Brain microvascular endothelial cell (primary cell): ENCODE data around the gene SLC30A3.
A peak's percentile ranks its signal among the peaks of the same experiment; 100 is the strongest.

Source experiments
- DNase-seq: peaks from one replicate; pipeline ENCODE4 v3.0.0-alpha.2; 2020
- H3K27ac ChIP-seq: fragments of 250-450 bp; sonication (Bioruptor Pico); 2 replicates; pipeline ENCODE4 v1.5.1; 2020; ENCODE audit warnings: mild to moderate bottlenecking, moderate library complexity
- H3K27me3 ChIP-seq: fragments of 250-450 bp; sonication (Bioruptor Pico); replicated peaks from 2 replicates; pipeline ENCODE4 v1.5.1; 2020; ENCODE audit warnings: mild to moderate bottlenecking
- H3K36me3 ChIP-seq: fragments of 250-450 bp; sonication (Bioruptor Pico); replicated peaks from 2 replicates; pipeline ENCODE4 v1.5.1; 2020; ENCODE audit warnings: mild to moderate bottlenecking
- H3K4me3 ChIP-seq: 2 replicates; pipeline ENCODE4 v1.5.1; 2011; ENCODE audit warnings: low read depth, mild to moderate bottlenecking, control low read depth, low read length, moderate library complexity
- in situ Hi-C: cut with HindIII; loops from 2 replicates; pipeline ENCODE4 v1.10.0; 2017; ENCODE audit warnings: low sequenced_read_pairs, low pct_ligation_motif_present
- TF ChIP-seq, protein P1 (sequence below): IDR thresholded peaks from 2 replicates; pipeline ENCODE4 v1.5.1; 2011; ENCODE audit warnings: low read depth, mild to moderate bottlenecking, moderate library complexity, low read length, control low read depth, inconsistent platforms; ENCODE audit errors: missing control alignments

SLC30A3 gene

DNA sequence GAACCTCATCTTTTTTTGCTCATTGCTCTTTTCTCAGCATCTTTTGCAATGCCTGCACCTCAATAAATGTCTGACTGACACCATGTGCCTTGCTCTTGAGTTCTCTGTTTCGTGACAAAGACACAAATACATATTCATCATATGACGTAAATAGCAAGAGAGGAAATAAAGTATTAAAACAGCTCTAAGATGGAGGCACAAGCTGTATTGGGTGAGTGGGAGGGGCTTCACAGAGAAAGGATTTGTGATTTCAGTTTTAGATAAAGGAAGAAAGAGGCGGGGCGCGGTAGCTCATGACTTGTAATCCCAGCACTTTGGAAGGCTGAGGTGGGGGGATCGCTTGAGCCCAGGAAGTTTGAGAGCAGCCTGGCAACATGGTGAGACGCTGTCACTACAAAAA lies 42.8 kb downstream of the SLC30A3 start:
- Histone ChIP-seq H3K27me3 (no peaks in the 10 kb centered on the region), H3K4me3 (no peak overlapping the region), H3K36me3 (peaks cover 43% of the 10 kb centered on the region), H3K27ac (no peak overlapping the region)
- in situ Hi-C loops: no loop called here
- TF ChIP-seq, protein P1, sequence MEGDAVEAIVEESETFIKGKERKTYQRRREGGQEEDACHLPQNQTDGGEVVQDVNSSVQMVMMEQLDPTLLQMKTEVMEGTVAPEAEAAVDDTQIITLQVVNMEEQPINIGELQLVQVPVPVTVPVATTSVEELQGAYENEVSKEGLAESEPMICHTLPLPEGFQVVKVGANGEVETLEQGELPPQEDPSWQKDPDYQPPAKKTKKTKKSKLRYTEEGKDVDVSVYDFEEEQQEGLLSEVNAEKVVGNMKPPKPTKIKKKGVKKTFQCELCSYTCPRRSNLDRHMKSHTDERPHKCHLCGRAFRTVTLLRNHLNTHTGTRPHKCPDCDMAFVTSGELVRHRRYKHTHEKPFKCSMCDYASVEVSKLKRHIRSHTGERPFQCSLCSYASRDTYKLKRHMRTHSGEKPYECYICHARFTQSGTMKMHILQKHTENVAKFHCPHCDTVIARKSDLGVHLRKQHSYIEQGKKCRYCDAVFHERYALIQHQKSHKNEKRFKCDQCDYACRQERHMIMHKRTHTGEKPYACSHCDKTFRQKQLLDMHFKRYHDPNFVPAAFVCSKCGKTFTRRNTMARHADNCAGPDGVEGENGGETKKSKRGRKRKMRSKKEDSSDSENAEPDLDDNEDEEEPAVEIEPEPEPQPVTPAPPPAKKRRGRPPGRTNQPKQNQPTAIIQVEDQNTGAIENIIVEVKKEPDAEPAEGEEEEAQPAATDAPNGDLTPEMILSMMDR: no peak
- DNase-seq: no peak

DNA sequence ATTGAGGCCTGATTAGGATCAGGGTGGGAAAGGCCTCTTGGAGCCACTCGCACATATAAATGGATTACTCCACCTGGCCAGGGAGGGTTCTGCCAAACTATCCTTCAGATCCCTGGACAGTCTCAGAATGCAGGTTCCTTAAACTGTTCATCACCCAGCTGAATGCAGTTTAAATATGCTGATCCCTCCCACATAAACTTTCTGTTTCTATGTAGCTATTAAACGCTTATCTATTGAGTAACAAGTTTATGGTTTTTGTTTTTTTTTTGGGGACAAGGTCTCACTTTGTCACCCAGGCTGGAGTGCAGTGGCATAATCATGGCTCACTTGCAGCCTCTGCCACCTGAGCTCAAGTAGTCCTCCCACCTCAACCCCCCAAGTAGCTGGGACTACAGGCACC lies 43.8 kb downstream of the SLC30A3 start:
- TF ChIP-seq, protein P1: no peak
- Histone ChIP-seq H3K36me3 (peaks cover 33% of the 10 kb centered on the region), H3K4me3 (no peak overlapping the region), H3K27me3 (no peaks in the 10 kb centered on the region), H3K27ac (no peak overlapping the region)
- in situ Hi-C loops: no loop called here
- no peak for DNase-seq

DNA sequence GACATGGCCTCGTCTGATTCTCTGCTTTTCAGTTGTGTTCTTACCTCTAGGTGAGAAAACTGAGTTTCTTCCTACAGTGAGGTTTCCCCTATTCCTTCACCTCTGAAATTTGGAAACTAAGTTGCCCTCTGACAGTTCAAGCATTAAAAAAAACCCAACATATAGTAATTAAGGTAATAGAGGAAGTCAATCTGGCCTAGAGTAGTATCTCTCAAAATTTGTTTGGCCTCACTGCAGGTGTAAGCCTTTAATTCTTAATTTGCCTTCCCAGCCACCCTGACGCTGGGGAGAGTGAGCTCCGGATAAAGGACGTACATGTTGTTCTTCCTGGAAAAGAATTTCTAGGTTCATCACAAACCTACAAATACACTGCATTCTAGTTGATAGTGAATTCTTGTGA lies 44.2 kb downstream of the SLC30A3 start:
- TF ChIP-seq, protein P1: no peak
- no peaks in the 10 kb centered on the region for H3K27me3 ChIP-seq
- H3K4me3 ChIP-seq: peak overlapping the region; percentile 90
- no peak for DNase-seq
- in situ Hi-C loops: no loop called here
- peaks cover 28% of the 10 kb centered on the region for H3K36me3 ChIP-seq
- no peak overlapping the region for H3K27ac ChIP-seq

DNA sequence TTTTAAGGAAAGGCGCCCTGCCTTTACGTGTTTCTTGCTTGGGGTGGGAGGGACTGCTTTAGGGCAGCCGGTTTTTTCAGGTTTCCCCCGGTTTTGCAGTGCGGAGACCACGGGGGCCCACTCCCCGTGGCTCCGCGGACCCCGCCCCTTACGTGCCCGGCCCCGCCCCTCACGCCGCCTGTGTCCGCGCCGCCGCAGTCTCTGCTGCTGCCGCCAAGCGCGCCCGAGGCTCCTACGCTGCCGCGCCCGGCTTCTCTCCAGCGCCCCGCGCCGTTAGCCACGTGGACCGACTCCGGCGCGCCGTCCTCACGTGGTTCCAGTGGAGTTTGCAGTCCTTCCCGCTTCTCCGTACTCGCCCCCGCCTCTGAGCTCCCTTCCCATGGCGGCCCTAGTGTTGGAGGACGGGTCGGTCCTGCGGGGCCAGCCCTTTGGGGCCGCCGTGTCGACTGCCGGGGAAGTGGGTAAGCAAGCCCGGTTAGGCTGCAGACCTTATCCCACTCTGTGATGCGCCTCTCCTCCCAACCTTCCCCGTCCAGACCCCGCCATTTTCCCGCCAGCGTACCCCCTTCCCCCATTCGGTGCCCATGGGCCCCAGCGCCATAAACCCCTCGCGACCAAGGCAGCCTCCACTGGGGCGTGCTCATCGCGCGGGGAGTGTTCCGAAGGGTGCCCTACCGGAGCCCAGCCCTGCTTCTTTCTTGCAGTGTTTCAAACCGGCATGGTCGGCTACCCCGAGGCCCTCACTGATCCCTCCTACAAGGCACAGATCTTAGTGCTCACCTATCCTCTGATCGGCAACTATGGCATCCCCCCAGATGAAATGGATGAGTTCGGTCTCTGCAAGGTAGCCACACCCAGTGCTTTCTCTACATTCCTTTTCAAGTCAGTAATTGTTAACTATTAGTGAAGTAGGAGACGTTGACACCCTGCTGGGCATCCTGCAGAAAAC lies 45.4 kb downstream of the SLC30A3 start, which contains the start of gene CAD:
CAD (plus strand) TSS at position 197 of the 949 bp plus-strand sequence; CDS start at position 380, 183 bp downstream.
- peaks cover 19% of the 10 kb centered on the region for H3K36me3 ChIP-seq
- TF ChIP-seq, protein P1: peak; percentile 7
- peak within 1 kb of the TSS; percentile 69 for H3K27ac ChIP-seq
- in situ Hi-C loops: no loop called here
- peak within 1 kb of the TSS; percentile 90 for H3K4me3 ChIP-seq
- DNase-seq: peak; percentile 77
- H3K27me3 ChIP-seq: no peaks in the 10 kb centered on the region

DNA sequence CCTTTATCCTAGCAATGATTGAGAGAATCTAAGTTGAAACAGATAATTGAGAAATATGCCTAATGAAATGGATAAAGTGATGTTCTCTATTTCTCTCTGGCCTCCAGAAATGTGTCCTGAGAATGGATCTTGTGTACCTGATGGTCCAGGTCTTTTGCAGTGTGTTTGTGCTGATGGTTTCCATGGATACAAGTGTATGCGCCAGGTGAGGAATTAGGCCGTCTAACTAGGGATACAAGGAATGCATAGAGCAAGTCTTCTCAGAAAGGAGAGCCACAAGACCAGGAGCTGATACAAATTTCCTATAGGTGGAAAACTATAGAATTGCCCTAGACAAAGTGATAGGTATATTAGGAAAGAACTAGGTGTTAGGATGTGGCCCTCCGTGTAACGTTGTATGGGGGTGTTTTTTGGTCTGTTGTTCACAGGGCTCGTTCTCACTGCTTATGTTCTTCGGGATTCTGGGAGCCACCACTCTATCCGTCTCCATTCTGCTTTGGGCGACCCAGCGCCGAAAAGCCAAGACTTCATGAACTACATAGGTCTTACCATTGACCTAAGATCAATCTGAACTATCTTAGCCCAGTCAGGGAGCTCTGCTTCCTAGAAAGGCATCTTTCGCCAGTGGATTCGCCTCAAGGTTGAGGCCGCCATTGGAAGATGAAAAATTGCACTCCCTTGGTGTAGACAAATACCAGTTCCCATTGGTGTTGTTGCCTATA lies 46.3 kb downstream of the SLC30A3 start:
- Histone ChIP-seq H3K4me3 (peak overlapping the region; percentile 49), H3K27ac (no peak overlapping the region), H3K27me3 (no peaks in the 10 kb centered on the region), H3K36me3 (peaks cover 12% of the 10 kb centered on the region)
- no peak for DNase-seq
- TF ChIP-seq, protein P1: no peak
- in situ Hi-C loops: no loop called here
